ENCODE results near the gene LAYN. TPM values are rescaled to one million over a fixed set of nuclear protein-coding genes. Genes with fewer than 3 reads are reported as not detected.

LAYN gene
- total RNA-seq, 1 donor from 2014 or later: 15.0 TPM

- Histone ChIP-seq H3K9me3 (no peaks in the 10 kb centered on the region), H3K27ac (no peak overlapping the region), H3K4me3 (no peak overlapping the region), H3K27me3 (ENCODE audit: low read depth) (no peaks in the 10 kb centered on the region), H3K4me1 (no peaks in the 10 kb centered on the region), H3K36me3 (peaks cover 12% of the 10 kb centered on the region)
- ATAC-seq (no peak), DNase-seq (no peak)
- no peak for TF ChIP-seq CTCF (IDR thresholded peaks at IDR 0.05)
- intact Hi-C loops (cut with DNase I): no loop called here
These were observed 8.8 kb downstream of the LAYN start for GRCh38 chr11:111549196-111549868.

- DNase-seq (no peak), ATAC-seq (no peak)
- H3K27me3 ChIP-seq (ENCODE audit: low read depth): no peaks in the 10 kb centered on the region
These were observed 9.3 kb downstream of the LAYN start for GRCh38 chr11:111549869-111550203.

GRCh38 chr11:111550258-111550657 lies 9.7 kb downstream of the LAYN start:
- DNase-seq (no peak), ATAC-seq (no peak)
- Histone ChIP-seq H3K9me3 (no peaks in the 10 kb centered on the region), H3K27me3 (ENCODE audit: low read depth) (no peaks in the 10 kb centered on the region), H3K4me1 (no peaks in the 10 kb centered on the region), H3K27ac (no peak overlapping the region), H3K36me3 (peaks cover 12% of the 10 kb centered on the region), H3K4me3 (no peak overlapping the region)
- TF ChIP-seq CTCF (IDR thresholded peaks at IDR 0.05): no peak
- intact Hi-C loops (cut with DNase I): no loop called here

More at GRCh38 chr11:111549869-111550203, 9.3 kb downstream of the LAYN start:
- no peak for TF ChIP-seq CTCF (IDR thresholded peaks at IDR 0.05)
- Histone ChIP-seq H3K36me3 (peaks cover 12% of the 10 kb centered on the region), H3K27ac (no peak overlapping the region), H3K4me3 (no peak overlapping the region), H3K9me3 (no peaks in the 10 kb centered on the region), H3K4me1 (no peaks in the 10 kb centered on the region)
- intact Hi-C loops (cut with DNase I): no loop called here

GRCh38 chr11:111554532-111554931 lies 14.0 kb downstream of the LAYN start:
- intact Hi-C loops (cut with DNase I): no loop called here
- H3K4me3 ChIP-seq: no peak overlapping the region
- DNase-seq (no peak), ATAC-seq (no peak)
- H3K27ac ChIP-seq: no peak overlapping the region
- TF ChIP-seq CTCF (IDR thresholded peaks at IDR 0.05): no peak
- no peaks in the 10 kb centered on the region for H3K27me3 ChIP-seq (ENCODE audit: low read depth)
- peaks cover 4% of the 10 kb centered on the region for H3K4me1 ChIP-seq
- H3K36me3 ChIP-seq: no peaks in the 10 kb centered on the region
- no peaks in the 10 kb centered on the region for H3K9me3 ChIP-seq

- H3K27me3 ChIP-seq (ENCODE audit: low read depth): no peaks in the 10 kb centered on the region
- TF ChIP-seq CTCF (IDR thresholded peaks at IDR 0.05): no peak
- intact Hi-C loops (cut with DNase I): no loop called here
- H3K9me3 ChIP-seq: no peaks in the 10 kb centered on the region
- peaks cover 4% of the 10 kb centered on the region for H3K4me1 ChIP-seq
- no peak for DNase-seq
- H3K27ac ChIP-seq: no peak overlapping the region
- ATAC-seq: no peak
- peaks cover 2% of the 10 kb centered on the region for H3K36me3 ChIP-seq
- no peak overlapping the region for H3K4me3 ChIP-seq
These were observed 14.7 kb downstream of the LAYN start for GRCh38 chr11:111555255-111555654.

Measured in lower lobe of right lung (tissue), 2 donors.